K562 (cell line): ENCODE measurements around the gene SPEF1. TPM values are rescaled to one million over a fixed set of nuclear protein-coding genes. Genes with fewer than 3 reads are reported as not detected.
A peak's percentile ranks its signal among the peaks of the same experiment; 100 is the strongest.

Source experiments
- ATAC-seq: fragments of 200-7000 bp; cut with Tn5 transposase; 3 replicates; pipeline ENCODE4 v1.9.1; 2020; ENCODE audit warnings: moderate library complexity
- BruUV-seq: library from RNA; stranded (reverse); fragments of 400-500 nt; replicated peaks from 2 replicates; lab custom pipeline; 2021; lab: Mats Ljungman, UMichigan
- CTCF ChIA-PET: fragments of 300-600 bp; formaldehyde crosslinking; extraction: SDS; loops from one replicate; lab custom pipeline; 2021; ENCODE audit warnings: low intra/inter-chr PET ratio; lab: Yijun Ruan, JAX
- POLR2A ChIA-PET: fragments of 300-600, 350-650 bp; sonication (Branson Sonifier 250); formaldehyde crosslinking; extraction: SDS; loops from one replicate; lab custom pipeline; 2021; ENCODE audit warnings: antibody characterized with exemption, inconsistent platforms; lab: Yijun Ruan, JAX
- DNase-seq, 4 experiments: peaks; one replicate each; pipeline versions ENCODE4 v3.0.0 to v3.0.0-alpha.2; 2011 to 2018; ENCODE audit warnings: low spot score in 3 of 4, mixed read lengths in 3 of 4; ENCODE audit errors: extremely low read depth in 1 of 4
- FAIRE-seq: peaks from 2 replicates; lab custom pipeline; 2011; peaks lifted over from hg19 to GRCh38; lab: Jason Lieb, UNC
- H2AFZ ChIP-seq: 2 replicates; pipeline ENCODE4 v1.6.0; 2011; ENCODE audit warnings: low read depth, low read length, control low read depth, inconsistent platforms
- H3K27ac ChIP-seq: fragments of 200-600 bp; 3 replicates; pipeline ENCODE4 v1.8.0; 2011; ENCODE audit warnings: low read depth, mild to moderate bottlenecking, control low read depth, inconsistent platforms, low read length, moderate library complexity, mixed read lengths; ENCODE audit errors: extremely low read depth
- H3K27me3 ChIP-seq, 2 experiments: fragments of 300-600 bp in 1 of 2; 2 replicates in 1 of 2; 3 replicates in 1 of 2; pipeline versions ENCODE4 v1.6.0 to v1.8.0; 2011; ENCODE audit warnings: inconsistent platforms in 2 of 2, low read length in 2 of 2, mild to moderate bottlenecking in 1 of 2, mixed read lengths in 1 of 2, moderate library complexity in 1 of 2; ENCODE audit not compliant: control insufficient read depth in 2 of 2, insufficient read depth in 2 of 2
- H3K36me3 ChIP-seq: fragments of 300-600 bp; 3 replicates; pipeline ENCODE4 v1.8.0; 2011; ENCODE audit warnings: mild to moderate bottlenecking, low read length, inconsistent platforms; ENCODE audit not compliant: control insufficient read depth, insufficient read depth
- H3K4me1 ChIP-seq, 2 experiments: fragments of 200-600 bp in 1 of 2; replicated peaks in 1 of 2; 2 replicates in 1 of 2; 3 replicates in 1 of 2; pipeline versions ENCODE4 v1.5.1 to v1.8.0; 2011; ENCODE audit warnings: inconsistent platforms in 2 of 2, low read length in 2 of 2, mild to moderate bottlenecking in 1 of 2, mixed read lengths in 1 of 2, moderate library complexity in 1 of 2; ENCODE audit not compliant: control insufficient read depth in 2 of 2, insufficient read depth in 2 of 2
- H3K4me2 ChIP-seq: 2 replicates; pipeline ENCODE4 v1.6.1; 2011; ENCODE audit warnings: low read length, control low read depth, inconsistent platforms, mixed read lengths; ENCODE audit not compliant: insufficient read depth
- H3K4me3 ChIP-seq: fragments of 200-600 bp; sonication (generic), shearing (Covaris generic); 2 replicates; pipeline ENCODE4 v1.5.1; 2016; ENCODE audit warnings: control low read depth, inconsistent platforms
- H3K79me2 ChIP-seq: fragments of 200-600 bp; 3 replicates; pipeline ENCODE4 v1.8.0; 2011; ENCODE audit warnings: low read length, inconsistent platforms; ENCODE audit not compliant: control insufficient read depth, insufficient read depth
- H3K9ac ChIP-seq, 2 experiments: 2 replicates each; pipeline versions ENCODE4 v1.6.0 to v1.6.1; 2011; ENCODE audit warnings: low read depth in 2 of 2, low read length in 2 of 2, control low read depth in 1 of 2, inconsistent platforms in 1 of 2, mild to moderate bottlenecking in 1 of 2, mixed read lengths in 1 of 2; ENCODE audit not compliant: insufficient read depth in 1 of 2
- H3K9me1 ChIP-seq: one replicate; pipeline ENCODE4 v1.6.0; 2011; ENCODE audit warnings: inconsistent platforms, mild to moderate bottlenecking, low read length, moderate library complexity; ENCODE audit not compliant: control insufficient read depth, insufficient read depth
- H3K9me3 ChIP-seq: replicated peaks from 2 replicates; pipeline ENCODE4 v1.5.1; 2011; ENCODE audit warnings: low read depth, low read length, inconsistent platforms; ENCODE audit not compliant: control insufficient read depth, insufficient read depth
- H4K20me1 ChIP-seq: replicated peaks from 2 replicates; pipeline ENCODE4 v1.6.1; 2011; ENCODE audit warnings: low read length, inconsistent platforms, mixed read lengths; ENCODE audit not compliant: control insufficient read depth, insufficient read depth
- ATF1 ChIP-seq, 2 experiments: fragments of 450-650 bp in 1 of 2; IDR thresholded peaks; 2 replicates each; pipeline ENCODE4 v1.6.1; 2016; ENCODE audit warnings: missing compliant biosample characterization in 1 of 2, missing genetic modification characterization in 1 of 2
- CBX3 ChIP-seq, 2 experiments: IDR thresholded peaks; 1 replicate in 1 of 2; 2 replicates in 1 of 2; pipeline ENCODE4 v1.6.1; 2012; ENCODE audit warnings: inconsistent platforms in 2 of 2, low read length in 2 of 2, borderline replicate concordance in 1 of 2, control low read depth in 1 of 2
- CREM ChIP-seq: IDR thresholded peaks from 2 replicates; pipeline ENCODE4 v1.6.1; 2014; ENCODE audit warnings: antibody characterized with exemption, low read depth
- FOXJ2 ChIP-seq: fragments of 200-800 bp; sonication (Bioruptor generic); IDR thresholded peaks from 2 replicates; pipeline ENCODE4 v1.6.1; 2016; ENCODE audit warnings: missing genetic modification characterization, missing compliant biosample characterization
- GABPB1 ChIP-seq: sonication (generic); formaldehyde crosslinking; IDR thresholded peaks from 2 replicates; pipeline ENCODE4 v1.8.0; 2022; ENCODE audit warnings: mild to moderate bottlenecking, missing genetic modification reagents
- HBP1 ChIP-seq: fragments of 450-650 bp; formaldehyde crosslinking; IDR thresholded peaks from 2 replicates; pipeline ENCODE4 v1.4.0; 2022; ENCODE audit warnings: missing genetic modification characterization
- ILF3 ChIP-seq: fragments of 450-650 bp; IDR thresholded peaks from 2 replicates; pipeline ENCODE4 v1.6.1; 2018; ENCODE audit warnings: antibody characterized with exemption, mild to moderate bottlenecking, moderate library complexity, borderline replicate concordance
- KDM4B ChIP-seq, 2 experiments: fragments of 450-650 bp in 1 of 2; sonication (generic) in 1 of 2; IDR thresholded peaks; 2 replicates each; pipeline ENCODE4 v1.6.1; 2016 to 2017; ENCODE audit warnings: borderline replicate concordance in 2 of 2, antibody characterized with exemption in 1 of 2, low read depth in 1 of 2, mild to moderate bottlenecking in 1 of 2
- NR3C1 ChIP-seq: sonication (generic); formaldehyde crosslinking; IDR thresholded peaks from 2 replicates; pipeline ENCODE4 v1.8.1; 2022; ENCODE audit warnings: missing genetic modification reagents
- POLR2G ChIP-seq: fragments of 200-400 bp; formaldehyde crosslinking; IDR thresholded peaks from 2 replicates; pipeline ENCODE4 v1.6.1; 2017; ENCODE audit warnings: low read depth, mild to moderate bottlenecking, antibody characterized with exemption, low read length, moderate library complexity
- PRDM10 ChIP-seq: fragments of 450-650 bp; IDR thresholded peaks from 2 replicates; pipeline ENCODE4 v1.6.1; 2018; ENCODE audit not compliant: partially characterized antibody
- THRB ChIP-seq: fragments of 450-650 bp; formaldehyde crosslinking; conservative IDR thresholded peaks from 2 replicates; pipeline ENCODE4 v1.4.0; 2022; ENCODE audit warnings: mild to moderate bottlenecking, missing genetic modification characterization
- TRIM28 ChIP-seq: fragments of 450-650 bp; IDR thresholded peaks from 2 replicates; pipeline ENCODE4 v1.6.1; 2017
- WGBS: fragments of 100-300 bp; shearing (Covaris generic); methylation state at CpG from one replicate; pipeline ENCODE4 v1.1.6; 2016; ENCODE audit warnings: low coverage, mixed read lengths; ENCODE audit not compliant: insufficient coverage; ENCODE audit errors: missing lambda C conversion rate; 5-methylcytosine and 5-hydroxymethylcytosine counted together
- in situ Hi-C: fragments of 300-500 bp; cut with MboI; formaldehyde crosslinking; loops from 4 replicates; pipeline ENCODE4 v1.15.0; 2018; ENCODE audit warnings: inconsistent platforms, mixed read lengths
- intact Hi-C: fragments of 100-400 bp; cut with micrococcal nuclease; formaldehyde crosslinking; loops from 2 replicates; pipeline ENCODE4 v1.14.2; 2022
- polyA plus RNA-seq, 8 experiments: library from polyadenylated mRNA; depleted of rRNA in 4 of 8; stranded (reverse) in 5 of 8; unstranded in 3 of 8; fragments of >200 nt; fragmentation: Nextera tagmentation in 2 of 8; fragmentation: Illumina TruSeq in 1 of 8; extraction: Ambion mirVana in 2 of 8; extraction: Trizol in 1 of 8; gene quantifications; 2 replicates each; pipeline versions ENCODE4 v1.2.1 to v1.2.3, GENCODE V29; 2011 to 2014; ENCODE audit warnings: inconsistent platforms in 1 of 8, missing spikeins in 1 of 8
- total RNA-seq, 7 experiments: library from RNA; depleted of rRNA in 6 of 7; stranded (reverse); fragments of >200 nt in 6 of 7; fragmentation: Illumina TruSeq in 2 of 7; extraction: Trizol in 2 of 7; gene quantifications; 2 replicates each; pipeline versions ENCODE4 v1.2.1 to v1.2.3, GENCODE V29; 2011 to 2021; ENCODE audit warnings: low replicate concordance in 1 of 7

The SPEF1 gene
- total and polyA plus RNA-seq, 9 of the 15 experiments (the other 6 are each of a cell fraction or from before 2014, with no cell fraction given), result not detected

- FAIRE-seq (peak; percentile 96), DNase-seq (peak; percentile 96 to 98 (median 98)), ATAC-seq (peak; percentile 97)
- peak within 1 kb of the TSS; percentile 89 for H2AFZ ChIP-seq
- in situ Hi-C loops (no loop called here), intact Hi-C loops (no loop called here)
- no peaks in the 10 kb centered on the region for H4K20me1 ChIP-seq
- no peaks in the 10 kb centered on the region for H3K9me3 ChIP-seq
- H3K27ac ChIP-seq, result peak within 1 kb of the TSS; percentile 76
- peak within 1 kb of the TSS; percentile 60 for H3K4me3 ChIP-seq
- peak within 1 kb of the TSS; percentile 81 for H3K4me2 ChIP-seq
- ChIA-PET POLR2A (interaction anchor here (0.7 to 1.1 kb wide), 7 partner anchors 8 to 51 kb away, joined by 3 to 5 read pairs (median 3); partner anchors contain the start of gene SPEF1), CTCF (interaction anchor here (1.1 kb wide), 1 partner anchor 52 kb away, joined by 3 read pairs; no protein-coding TSS in a partner anchor)
- H3K27me3 ChIP-seq, result no peaks in the 10 kb centered on the region
- peaks cover 11% of the 10 kb centered on the region; the same call in 2 of the 3 replicates for H3K36me3 ChIP-seq
- peaks cover 9 to 42% of the 10 kb centered on the region in 2 experiments; a peak in 3 of 5 replicates for H3K4me1 ChIP-seq
- no TSS peak for BruUV-seq
- peak within 1 kb of the TSS; percentile 60 to 88 for H3K9ac ChIP-seq
- WGBS, result 2% methylated on average over 17 of the region's 80 CpGs
- H3K9me1 ChIP-seq, result no peaks in the 10 kb centered on the region
- peaks cover 27% of the 10 kb centered on the region for H3K79me2 ChIP-seq
- TF ChIP-seq CBX3 (IDR thresholded peaks at IDR 0.05; ENCODE audit: borderline replicate concordance in 1 of 2, low read length in 2 of 2) (peak in 1 of 2 experiments; percentile 79; a peak in 1 of 3 replicates), ATF1 (CRISPR knock-in tag; IDR thresholded peaks at IDR 0.05) (no peak), ATF1 (tag; IDR thresholded peaks at IDR 0.05) (peak; percentile 72), POLR2G (peak; percentile 77), NR3C1 (0 out of 2 replicates have a peak, but pooled peaks have one; percentile 62), ILF3 (no peak), THRB (no peak), HBP1 (no peak), FOXJ2 (tag) (no peak), PRDM10 (peak; percentile 72), GABPB1 (peak; percentile 43; the same call in 1 of the 2 replicates), CREM (peak; percentile 73), TRIM28 (no peak), KDM4B (IDR thresholded peaks at IDR 0.05; ENCODE audit: borderline replicate concordance in 2 of 2, low read depth in 1 of 2) (0 out of 4 replicates have a peak, but pooled peaks of 1 of the 2 experiments have one; percentile 40)
Measured at GRCh38 chr20:3767427-3768341, 13.6 kb downstream of the SPEF1 start, which contains the start of gene ADISSP. TSS of gene ADISSP (minus strand) at chr20:3767753. CDS start at chr20:3760100, 7,653 bp downstream.
